Transverse colon (tissue), 3 donors: Measurements from ENCODE around the gene NT5DC4.

Source experiments
- EP300 ChIP-seq: sonication (generic); formaldehyde crosslinking; IDR thresholded peaks from one replicate; pipeline ENCODE4 v1.6.1; 2017; ENCODE audit warnings: antibody characterized with exemption, low read depth
- POLR2A ChIP-seq: fragments of 450-650 bp; IDR thresholded peaks from one replicate; pipeline ENCODE4 v1.6.1; 2016; ENCODE audit warnings: antibody characterized with exemption, mild to moderate bottlenecking, moderate library complexity
- TF ChIP-seq, protein P1 (sequence below), 5 experiments: fragments of 200-600 bp in 3 of 5; fragments of 450-650 bp in 2 of 5; sonication (generic) in 3 of 5; IDR thresholded peaks; 1 replicate in 2 of 5; 2 replicates in 3 of 5; pipeline ENCODE4 v1.5.1; 2016 to 2017; ENCODE audit warnings: antibody characterized with exemption in 5 of 5, inconsistent platforms in 3 of 5, mild to moderate bottlenecking in 2 of 5, moderate library complexity in 1 of 5

DNA sequence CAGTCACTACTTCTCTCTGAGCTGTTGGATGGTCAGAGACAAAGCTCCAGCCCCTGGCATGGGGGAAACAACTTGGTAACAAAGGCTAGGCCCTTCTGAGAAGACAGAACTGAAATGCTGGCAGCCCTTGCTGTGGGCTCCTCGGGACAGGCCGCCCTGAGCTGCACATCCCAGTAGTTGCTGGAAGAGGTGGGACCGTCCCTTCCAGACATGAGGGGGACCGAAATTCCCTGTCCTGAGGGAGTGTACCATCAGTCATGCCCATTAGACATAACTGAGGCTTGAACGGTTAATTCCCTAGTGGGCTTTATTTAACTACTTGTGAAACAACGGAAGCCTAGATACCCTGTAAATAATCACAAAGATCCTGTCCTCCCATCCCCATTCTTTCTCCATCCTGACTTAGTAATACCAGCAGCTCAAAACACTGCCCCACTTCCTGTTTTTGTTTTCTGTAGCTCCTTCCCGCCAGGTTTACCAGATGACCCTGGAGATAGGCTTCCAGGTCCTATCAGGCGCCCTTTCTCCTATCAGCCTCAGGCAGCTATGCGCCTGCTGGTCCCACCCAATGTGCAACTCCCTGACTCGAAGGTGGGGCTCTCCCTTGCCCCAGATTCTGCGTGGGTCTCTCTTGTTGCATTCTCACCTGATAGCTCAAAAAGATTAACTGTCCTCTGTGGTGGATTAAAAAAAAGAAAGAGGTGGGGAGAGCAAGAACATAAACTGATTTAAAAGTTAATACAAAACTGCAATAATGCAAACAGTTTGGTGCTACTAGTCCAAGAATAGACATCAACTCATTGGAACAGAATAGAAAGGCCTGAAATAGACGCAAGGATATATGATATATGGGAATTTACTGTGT is 37.0 kb upstream of the NT5DC4 start:
- TF ChIP-seq, protein P1, sequence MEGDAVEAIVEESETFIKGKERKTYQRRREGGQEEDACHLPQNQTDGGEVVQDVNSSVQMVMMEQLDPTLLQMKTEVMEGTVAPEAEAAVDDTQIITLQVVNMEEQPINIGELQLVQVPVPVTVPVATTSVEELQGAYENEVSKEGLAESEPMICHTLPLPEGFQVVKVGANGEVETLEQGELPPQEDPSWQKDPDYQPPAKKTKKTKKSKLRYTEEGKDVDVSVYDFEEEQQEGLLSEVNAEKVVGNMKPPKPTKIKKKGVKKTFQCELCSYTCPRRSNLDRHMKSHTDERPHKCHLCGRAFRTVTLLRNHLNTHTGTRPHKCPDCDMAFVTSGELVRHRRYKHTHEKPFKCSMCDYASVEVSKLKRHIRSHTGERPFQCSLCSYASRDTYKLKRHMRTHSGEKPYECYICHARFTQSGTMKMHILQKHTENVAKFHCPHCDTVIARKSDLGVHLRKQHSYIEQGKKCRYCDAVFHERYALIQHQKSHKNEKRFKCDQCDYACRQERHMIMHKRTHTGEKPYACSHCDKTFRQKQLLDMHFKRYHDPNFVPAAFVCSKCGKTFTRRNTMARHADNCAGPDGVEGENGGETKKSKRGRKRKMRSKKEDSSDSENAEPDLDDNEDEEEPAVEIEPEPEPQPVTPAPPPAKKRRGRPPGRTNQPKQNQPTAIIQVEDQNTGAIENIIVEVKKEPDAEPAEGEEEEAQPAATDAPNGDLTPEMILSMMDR (IDR thresholded peaks at IDR 0.05) = no peak
- no peak for TF ChIP-seq POLR2A
- no peak for TF ChIP-seq EP300
